GM21423 (cell line): ENCODE results near the gene NRXN3.

Experiments
- ATAC-seq: cut with Tn5 transposase; IDR thresholded peaks from one replicate; pipeline ENCODE4 v1.9.1; 2021; ENCODE audit warnings: mild to moderate bottlenecking, moderate library complexity; ENCODE audit not compliant: unreplicated experiment

The NRXN3 gene

GRCh38 chr14:78872837-78873236 is 702.7 kb downstream of the NRXN3 start:
- ATAC-seq = no peak

- ATAC-seq = no peak
These were observed 703.4 kb downstream of the NRXN3 start for GRCh38 chr14:78873581-78873980.

DNA sequence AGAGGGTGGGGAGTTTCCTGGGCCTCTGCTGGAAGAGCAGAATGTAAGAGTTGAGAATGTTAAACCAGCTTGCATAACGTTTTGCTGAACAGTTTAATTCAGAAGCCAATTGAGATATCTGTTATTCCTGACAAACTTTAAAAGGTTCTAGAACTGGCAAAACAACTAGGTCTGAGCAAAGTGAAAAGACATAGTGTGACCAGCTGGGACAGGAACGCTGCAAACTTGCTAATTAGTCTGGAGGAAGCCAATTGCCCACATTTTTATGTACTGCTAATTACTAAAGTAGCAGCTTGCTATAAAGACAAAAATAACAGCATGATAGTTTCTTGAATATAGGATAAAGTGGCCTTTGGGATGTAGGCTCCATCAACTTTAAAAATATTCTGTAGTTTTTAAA is 704.9 kb downstream of the NRXN3 start:
- no peak for ATAC-seq

GRCh38 chr14:78885884-78886283 is 715.7 kb downstream of the NRXN3 start:
- no peak for ATAC-seq

DNA sequence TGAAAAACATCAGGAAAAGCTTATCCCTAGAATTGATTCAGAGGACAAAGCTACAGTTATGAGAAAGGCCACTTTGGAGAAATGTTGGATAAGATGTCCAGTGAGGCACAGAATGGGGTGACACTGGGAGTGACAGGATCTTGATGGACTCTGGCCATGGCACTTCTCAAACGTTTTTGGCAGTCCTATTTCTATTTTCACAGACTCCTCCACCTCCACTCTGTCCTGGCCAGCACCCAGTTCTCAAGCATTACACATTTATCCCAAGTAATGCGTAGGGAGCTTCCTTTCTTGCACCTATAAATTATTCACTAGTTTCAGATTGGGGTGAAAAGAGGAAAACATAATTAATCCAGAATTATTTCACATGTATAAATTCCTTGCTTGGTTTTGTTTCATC is 727.3 kb downstream of the NRXN3 start:
- ATAC-seq = no peak

GRCh38 chr14:78902010-78902623 is 731.9 kb downstream of the NRXN3 start:
- ATAC-seq = no peak

- no peak for ATAC-seq
These were observed 733.9 kb downstream of the NRXN3 start for GRCh38 chr14:78904094-78904493.

DNA sequence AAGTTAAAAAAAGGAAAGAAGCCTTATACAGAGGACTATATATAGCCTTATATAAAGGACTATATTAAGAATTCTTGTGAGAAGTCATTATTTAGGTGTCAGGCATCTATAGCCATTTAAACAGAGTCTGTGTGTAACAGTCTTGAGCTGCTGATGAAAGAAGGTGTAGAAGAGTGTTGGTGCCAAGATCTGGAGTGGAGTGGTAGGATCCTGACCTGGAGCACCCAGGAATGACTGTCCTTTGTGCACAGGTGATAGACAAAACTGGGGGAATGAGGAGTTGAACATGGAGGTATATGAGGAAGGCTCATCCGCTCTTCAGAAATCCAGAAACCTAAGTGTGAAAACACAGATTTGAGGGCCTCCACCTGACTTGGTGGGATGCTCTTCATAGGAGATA is 747.3 kb downstream of the NRXN3 start:
- ATAC-seq = no peak

GRCh38 chr14:78921856-78922255 is 751.7 kb downstream of the NRXN3 start:
- ATAC-seq = no peak

DNA sequence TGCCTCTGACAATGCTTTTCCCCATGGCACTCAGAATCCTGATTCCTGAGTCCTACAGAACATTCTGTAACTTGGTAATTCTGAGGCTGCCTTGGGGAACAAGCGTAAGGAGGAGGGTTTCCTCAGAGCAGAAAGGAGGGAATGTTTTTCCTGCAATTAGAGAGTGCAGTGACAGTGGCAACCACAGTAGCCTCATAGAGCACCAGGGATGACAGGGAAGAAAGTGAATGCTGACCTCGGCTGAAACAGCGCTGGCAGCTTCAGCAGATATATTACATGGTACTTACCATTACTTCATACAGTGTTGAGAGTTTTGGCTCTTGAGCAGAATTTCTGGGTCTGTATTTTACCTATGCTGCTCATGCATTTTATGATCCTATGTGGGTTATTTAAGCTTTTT is 757.1 kb downstream of the NRXN3 start:
- no peak for ATAC-seq

GRCh38 chr14:78933166-78933565 is 763.0 kb downstream of the NRXN3 start:
- ATAC-seq = no peak

DNA sequence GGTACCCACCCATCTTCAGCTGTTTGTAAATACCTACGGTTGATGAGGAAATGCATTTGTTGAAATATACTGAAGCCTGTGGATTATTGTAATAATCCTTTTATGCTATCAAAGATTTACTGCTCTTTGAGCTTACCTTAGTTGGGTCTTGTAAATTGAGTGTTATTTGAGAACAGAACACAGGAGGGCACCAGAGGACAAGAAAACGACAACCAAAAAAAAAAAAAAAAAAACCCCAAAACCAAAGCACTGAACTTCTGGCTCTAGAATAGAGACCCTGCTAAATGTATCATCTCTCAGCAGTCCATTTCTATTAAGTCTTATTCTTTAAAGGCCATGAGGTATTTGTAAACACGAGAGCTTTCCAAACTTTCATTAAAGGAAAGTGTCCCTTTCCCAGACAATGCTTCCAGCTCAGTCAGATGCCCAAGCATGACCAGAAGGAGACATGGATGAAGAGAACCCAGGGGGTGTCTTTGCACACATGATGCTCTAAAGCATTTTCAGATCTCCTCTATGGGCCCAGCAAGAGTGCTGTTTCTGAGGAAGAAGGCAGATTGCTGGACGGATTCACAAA is 763.9 kb downstream of the NRXN3 start:
- no peak for ATAC-seq

DNA sequence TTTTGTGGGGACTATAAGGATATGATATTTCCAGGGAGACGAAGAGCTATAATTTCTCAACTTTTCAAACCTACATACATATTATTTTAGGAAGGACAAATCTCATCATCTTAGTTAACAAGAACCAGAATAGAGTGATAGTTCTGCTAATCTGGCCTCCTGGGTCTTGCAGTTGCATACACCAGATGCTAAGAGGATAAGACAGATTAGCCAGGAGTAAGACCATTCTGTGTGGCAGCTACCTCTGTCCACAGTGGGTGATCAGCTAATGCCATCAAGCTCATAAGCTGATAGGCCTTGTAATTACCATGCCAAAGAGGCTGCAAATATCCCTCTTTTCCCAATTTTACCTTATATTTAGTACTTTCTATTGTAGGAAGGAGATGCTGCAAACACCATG is 776.8 kb downstream of the NRXN3 start:
- ATAC-seq = no peak

DNA sequence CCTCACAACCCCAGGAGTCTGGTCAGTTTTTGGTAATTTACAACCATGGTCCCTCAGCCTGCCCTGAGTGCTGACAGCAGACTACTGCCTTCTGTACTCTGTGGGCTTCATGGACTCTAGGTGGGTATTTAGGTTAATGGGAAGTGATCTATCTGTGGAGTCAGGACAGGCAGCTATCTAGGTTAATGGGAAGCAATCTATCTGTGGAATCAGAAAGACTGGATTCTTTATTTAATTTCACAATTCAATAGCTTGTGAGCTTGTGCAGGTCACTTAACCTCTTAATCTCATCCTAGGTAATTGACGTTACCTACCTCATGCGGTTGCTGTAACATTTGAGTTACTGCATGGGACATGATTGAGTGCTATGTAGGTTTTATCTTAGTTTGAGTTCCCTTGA is 777.5 kb downstream of the NRXN3 start:
- ATAC-seq = no peak

DNA sequence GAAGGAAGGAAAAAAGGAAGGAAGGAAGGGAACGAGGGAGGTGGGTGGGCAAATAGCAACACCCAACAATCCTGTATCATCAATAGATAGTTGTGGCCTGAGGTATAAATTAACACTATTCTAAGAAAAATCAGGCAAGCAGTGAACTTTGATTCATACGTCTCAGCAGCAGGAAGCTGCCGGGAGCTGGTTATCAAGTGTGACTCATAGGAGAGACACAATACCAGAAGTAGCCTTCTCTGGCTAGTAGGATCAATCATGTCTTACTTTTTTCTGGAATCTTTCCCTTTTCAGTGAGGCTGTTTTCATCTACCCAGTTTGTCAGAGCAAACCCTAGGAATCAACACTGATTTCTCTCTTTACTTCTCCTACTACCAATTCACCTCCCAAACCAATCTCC is 780.5 kb downstream of the NRXN3 start:
- no peak for ATAC-seq

DNA sequence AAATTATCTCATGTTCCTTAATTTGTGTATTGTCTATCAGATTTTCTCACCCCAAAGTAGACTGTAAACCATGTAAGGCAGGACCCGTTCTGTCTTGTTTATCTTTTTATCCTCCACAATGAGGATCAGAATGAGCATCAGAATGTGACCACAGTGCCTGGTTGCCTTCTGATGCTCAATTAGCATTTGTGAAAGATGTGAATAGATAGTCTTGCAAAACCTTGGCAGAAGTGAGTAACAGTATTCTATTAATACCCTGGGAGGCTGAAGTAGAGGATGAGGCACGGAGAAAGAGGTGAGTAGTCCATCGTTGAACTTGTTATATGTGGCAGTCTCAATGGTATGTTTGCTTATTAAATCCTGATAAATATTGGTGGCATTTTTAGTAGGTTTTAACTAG is 781.4 kb downstream of the NRXN3 start:
- ATAC-seq = no peak

DNA sequence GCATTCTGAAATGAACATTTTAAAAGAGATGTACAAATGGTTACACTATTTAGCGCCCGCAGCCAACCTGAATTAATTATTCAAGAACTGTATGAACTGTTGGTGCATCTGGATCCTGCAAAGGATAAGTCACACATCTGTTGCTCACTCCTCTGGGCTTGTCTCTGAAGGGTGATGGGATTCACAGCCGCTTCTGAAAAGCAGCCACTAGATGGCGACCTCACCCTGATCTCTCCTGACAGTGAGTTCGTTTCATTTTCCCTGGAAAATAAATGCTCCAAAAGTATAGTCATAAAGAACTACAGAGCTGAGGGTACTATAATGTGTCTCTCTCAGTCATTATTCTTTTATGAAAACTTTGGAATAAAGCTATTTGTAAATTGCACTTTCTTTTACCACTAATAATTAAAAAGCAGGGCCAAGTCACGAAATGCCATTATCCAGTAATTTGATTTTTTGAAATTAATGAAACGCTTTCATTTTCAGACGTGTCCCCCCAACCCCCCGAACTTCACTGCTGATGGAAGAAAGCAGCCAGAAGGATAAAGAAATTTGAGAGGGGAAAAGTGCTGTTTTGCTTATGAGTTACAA is 789.6 kb downstream of the NRXN3 start:
- no peak for ATAC-seq

GRCh38 chr14:78967111-78967809 is 797.1 kb downstream of the NRXN3 start:
- ATAC-seq = no peak

GRCh38 chr14:78968265-78968664 is 798.1 kb downstream of the NRXN3 start:
- no peak for ATAC-seq

DNA sequence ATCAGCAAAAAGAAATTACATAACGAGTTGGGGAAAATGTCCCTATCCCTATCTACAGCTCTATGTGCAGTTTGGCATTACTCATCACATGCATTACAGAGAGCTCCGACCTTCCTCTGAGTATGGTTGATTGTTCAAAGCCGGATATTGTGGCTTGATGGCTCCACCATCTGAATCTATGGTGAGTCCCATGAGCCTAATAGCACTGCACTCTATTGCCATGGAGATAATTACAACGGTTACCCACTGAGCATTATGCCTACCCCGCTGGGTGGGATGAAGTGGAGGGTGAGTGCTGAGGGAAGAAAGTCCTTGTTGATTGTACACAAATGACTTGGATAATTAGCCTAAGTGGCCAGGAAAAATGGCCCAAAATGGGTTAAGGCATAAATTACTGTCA is 800.5 kb downstream of the NRXN3 start:
- no peak for ATAC-seq

DNA sequence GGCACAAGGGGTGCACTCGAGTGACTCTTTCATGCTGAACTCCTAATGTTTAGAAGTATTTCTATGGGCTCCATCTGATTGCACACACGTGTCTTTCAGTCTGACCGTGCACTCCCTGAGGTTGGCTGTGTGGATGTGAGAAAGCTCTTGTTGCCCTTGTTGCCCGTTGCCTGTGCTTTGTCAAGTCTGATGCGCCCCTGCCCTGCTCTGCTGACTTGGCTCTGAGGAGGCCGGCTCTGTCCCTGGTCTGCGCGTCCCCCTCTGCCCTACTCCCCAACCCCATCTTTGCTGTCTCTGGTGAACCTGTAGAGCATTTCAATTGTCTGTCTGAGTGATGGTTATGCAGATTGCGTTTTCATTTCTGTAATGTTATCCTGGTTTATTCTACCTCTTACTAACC is 802.3 kb downstream of the NRXN3 start:
- no peak for ATAC-seq

GRCh38 chr14:78974691-78975090 is 804.5 kb downstream of the NRXN3 start:
- ATAC-seq = no peak
